SU-DHL-6 (cell line): ENCODE measurements around the gene MDFI.

ENCODE experiments used
- H2AFZ ChIP-seq: fragments of 200-600 bp; sonication (generic); 2 replicates; pipeline ENCODE4 v1.6.1; 2014; ENCODE audit warnings: low read depth, mild to moderate bottlenecking, moderate library complexity, mixed read lengths, antibody characterized with exemption, low read length; ENCODE audit not compliant: severe bottlenecking
- H3F3A ChIP-seq: fragments of 200-600 bp; shearing (Covaris generic); 2 replicates; pipeline ENCODE4 v1.6.0; 2016; ENCODE audit warnings: antibody characterized with exemption, mild to moderate bottlenecking; ENCODE audit not compliant: insufficient read depth
- H3K27ac ChIP-seq: fragments of 200-600 bp; sonication (generic); 2 replicates; pipeline ENCODE4 v1.5.1; 2016; ENCODE audit warnings: low read depth, mild to moderate bottlenecking, low read length, moderate library complexity, mixed read lengths
- H3K27me3 ChIP-seq: fragments of 200-600 bp; sonication (generic), shearing (Covaris generic); 2 replicates; pipeline ENCODE4 v1.6.0; 2014; ENCODE audit warnings: mild to moderate bottlenecking, low read length
- H3K36me3 ChIP-seq: fragments of 200-600 bp; sonication (generic); 2 replicates; pipeline ENCODE4 v1.6.1; 2014; ENCODE audit warnings: mild to moderate bottlenecking, low read length, mixed read lengths
- H3K4me2 ChIP-seq: fragments of 300-600, 200-600 bp; shearing (Covaris generic), sonication (generic); 2 replicates; pipeline ENCODE4 v1.6.0; 2014; ENCODE audit warnings: low read length, low read depth, mild to moderate bottlenecking; ENCODE audit not compliant: poor library complexity, severe bottlenecking
- H3K4me3 ChIP-seq: fragments of 200-600 bp; sonication (generic); 2 replicates; pipeline ENCODE4 v1.5.1; 2014; ENCODE audit warnings: antibody characterized with exemption, low read length, mild to moderate bottlenecking, mixed read lengths; ENCODE audit not compliant: insufficient read depth, poor library complexity, severe bottlenecking
- H3K79me2 ChIP-seq: fragments of 200-600 bp; sonication (generic); 2 replicates; pipeline ENCODE4 v1.6.1; 2014; ENCODE audit warnings: mild to moderate bottlenecking, low read length, moderate library complexity; ENCODE audit not compliant: insufficient read depth
- H3K9ac ChIP-seq: fragments of 200-600 bp; sonication (generic); 2 replicates; pipeline ENCODE4 v1.7.0; 2014; ENCODE audit warnings: mild to moderate bottlenecking, low read length
- H3K9me2 ChIP-seq: fragments of 200-600 bp; sonication (generic); replicated peaks from 2 replicates; pipeline ENCODE4 v1.6.1; 2014; ENCODE audit warnings: low read length; ENCODE audit not compliant: insufficient read depth
- H3K9me3 ChIP-seq: fragments of 200-600 bp; sonication (generic); 2 replicates; pipeline ENCODE4 v1.6.1; 2014; ENCODE audit warnings: low read length, mixed read lengths; ENCODE audit not compliant: insufficient read depth
- H4K20me1 ChIP-seq: fragments of 200-600 bp; sonication (generic); 2 replicates; pipeline ENCODE4 v1.6.1; 2014; ENCODE audit warnings: low read depth, mild to moderate bottlenecking, antibody characterized with exemption, low read length, moderate library complexity, mixed read lengths
- CTCF ChIP-seq: fragments of 200-600 bp; sonication (generic); IDR thresholded peaks from one replicate; pipeline ENCODE4 v1.5.1; 2017; ENCODE audit warnings: antibody characterized with exemption, mild to moderate bottlenecking, low read length, moderate library complexity; ENCODE audit not compliant: insufficient read depth, poor library complexity, severe bottlenecking
- EZH2phosphoT487 ChIP-seq: fragments of 200-600 bp; sonication (generic), shearing (Covaris generic); conservative IDR thresholded peaks from 2 replicates; pipeline ENCODE4 v1.6.1; 2018; ENCODE audit warnings: mild to moderate bottlenecking, antibody characterized with exemption, low read length, moderate library complexity, mixed read lengths

Gene MDFI

GRCh38 chr6:41630069-41630468 lies 8.2 kb upstream of the MDFI start:
- H3K9me3 ChIP-seq, result no peaks in the 10 kb centered on the region
- H2AFZ ChIP-seq, result no peak overlapping the region
- no peaks in the 10 kb centered on the region for H3K79me2 ChIP-seq
- H3K27me3 ChIP-seq, result 0 out of 2 replicates have a peak, but pooled peaks cover 3% of the 10 kb centered on the region
- H3K9ac ChIP-seq, result no peak overlapping the region
- H3K4me2 ChIP-seq, result no peak overlapping the region
- H3K27ac ChIP-seq, result no peak overlapping the region
- H3K36me3 ChIP-seq, result no peaks in the 10 kb centered on the region
- H4K20me1 ChIP-seq, result no peaks in the 10 kb centered on the region
- no peaks in the 10 kb centered on the region for H3K9me2 ChIP-seq
- no peak overlapping the region for H3K4me3 ChIP-seq
- TF ChIP-seq EZH2phosphoT487, result no peak
- no peak for TF ChIP-seq CTCF
- H3F3A ChIP-seq, result no peaks in the 10 kb centered on the region

- H2AFZ ChIP-seq, result no peak overlapping the region
- no peaks in the 10 kb centered on the region for H3K36me3 ChIP-seq
- no peak overlapping the region for H3K9ac ChIP-seq
- H3K79me2 ChIP-seq, result no peaks in the 10 kb centered on the region
- H3K4me2 ChIP-seq, result no peak overlapping the region
- H3K4me3 ChIP-seq, result no peak overlapping the region
- no peaks in the 10 kb centered on the region for H3K9me2 ChIP-seq
- no peak overlapping the region for H3K27ac ChIP-seq
- TF ChIP-seq CTCF, result no peak
- no peak for TF ChIP-seq EZH2phosphoT487
- no peaks in the 10 kb centered on the region for H4K20me1 ChIP-seq
- H3F3A ChIP-seq, result no peaks in the 10 kb centered on the region
- H3K27me3 ChIP-seq, result 0 out of 2 replicates have a peak, but pooled peaks cover 3% of the 10 kb centered on the region
- no peaks in the 10 kb centered on the region for H3K9me3 ChIP-seq
Observed at GRCh38 chr6:41630946-41631345, 7.3 kb upstream of the MDFI start.

GRCh38 chr6:41633056-41633634 lies 5.1 kb upstream of the MDFI start:
- no peaks in the 10 kb centered on the region for H3K36me3 ChIP-seq
- no peaks in the 10 kb centered on the region for H3K79me2 ChIP-seq
- no peaks in the 10 kb centered on the region for H3F3A ChIP-seq
- H4K20me1 ChIP-seq, result no peaks in the 10 kb centered on the region
- 0 out of 2 replicates have a peak, but pooled peaks cover 3% of the 10 kb centered on the region for H3K27me3 ChIP-seq
- H3K4me3 ChIP-seq, result no peak overlapping the region
- no peaks in the 10 kb centered on the region for H3K9me3 ChIP-seq
- no peak overlapping the region for H2AFZ ChIP-seq
- H3K4me2 ChIP-seq, result no peak overlapping the region
- H3K27ac ChIP-seq, result no peak overlapping the region
- no peaks in the 10 kb centered on the region for H3K9me2 ChIP-seq
- H3K9ac ChIP-seq, result no peak overlapping the region
- TF ChIP-seq CTCF (no peak), EZH2phosphoT487 (no peak)
